ENCODE measurements around the gene MAP2K3.

GRCh38 chr17:21298056-21298982 lies 13.8 kb downstream of the MAP2K3 start:
- TF ChIP-seq CTCF (conservative IDR thresholded peaks at IDR 0.05) (no peak), EZH2 (IDR thresholded peaks at IDR 0.05; ENCODE audit: low read depth) (no peak)

All from PC-9 (cell line).